ENCODE results near the gene LITAFD.

Gene LITAFD

DNA sequence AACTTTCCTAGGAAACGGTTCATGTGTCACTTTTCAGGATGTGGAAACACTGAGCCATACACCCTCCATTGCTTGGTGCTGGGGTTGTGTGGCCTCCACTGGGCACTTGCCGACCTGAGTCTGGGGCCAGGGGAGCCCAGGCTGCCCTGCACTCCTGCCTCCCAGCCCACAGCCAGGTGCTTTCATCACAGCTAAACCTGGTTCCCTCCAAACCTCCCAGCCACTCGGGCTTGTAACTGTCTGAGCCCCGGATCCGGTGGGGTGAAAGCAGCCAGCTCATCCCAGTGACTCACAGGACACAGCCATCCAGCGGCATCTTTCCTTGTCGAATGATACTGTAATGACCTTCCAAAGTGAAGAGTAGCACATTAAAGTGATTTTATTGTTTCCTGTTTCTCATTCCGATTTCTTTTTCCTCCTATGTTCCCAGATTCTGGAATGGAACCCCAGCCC, 33.2 kb upstream of the LITAFD start:
- peak; percentile 80 for ATAC-seq
- no peak for TF ChIP-seq ZC3H10 (CRISPR knock-in tag; IDR thresholded peaks at IDR 0.05)
- TF ChIP-seq, protein P1, sequence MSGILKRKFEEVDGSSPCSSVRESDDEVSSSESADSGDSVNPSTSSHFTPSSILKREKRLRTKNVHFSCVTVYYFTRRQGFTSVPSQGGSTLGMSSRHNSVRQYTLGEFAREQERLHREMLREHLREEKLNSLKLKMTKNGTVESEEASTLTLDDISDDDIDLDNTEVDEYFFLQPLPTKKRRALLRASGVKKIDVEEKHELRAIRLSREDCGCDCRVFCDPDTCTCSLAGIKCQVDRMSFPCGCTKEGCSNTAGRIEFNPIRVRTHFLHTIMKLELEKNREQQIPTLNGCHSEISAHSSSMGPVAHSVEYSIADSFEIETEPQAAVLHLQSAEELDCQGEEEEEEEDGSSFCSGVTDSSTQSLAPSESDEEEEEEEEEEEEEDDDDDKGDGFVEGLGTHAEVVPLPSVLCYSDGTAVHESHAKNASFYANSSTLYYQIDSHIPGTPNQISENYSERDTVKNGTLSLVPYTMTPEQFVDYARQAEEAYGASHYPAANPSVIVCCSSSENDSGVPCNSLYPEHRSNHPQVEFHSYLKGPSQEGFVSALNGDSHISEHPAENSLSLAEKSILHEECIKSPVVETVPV (CRISPR knock-in tag; IDR thresholded peaks at IDR 0.05): no peak
- no peak for TF ChIP-seq ZNF565 (CRISPR knock-in tag; conservative IDR thresholded peaks at IDR 0.05; ENCODE audit: low read depth)
- TF ChIP-seq GLIS3 (CRISPR knock-in tag; IDR thresholded peaks at IDR 0.05): no peak
- TF ChIP-seq ISL1 (CRISPR knock-in tag; IDR thresholded peaks at IDR 0.05): no peak

DNA sequence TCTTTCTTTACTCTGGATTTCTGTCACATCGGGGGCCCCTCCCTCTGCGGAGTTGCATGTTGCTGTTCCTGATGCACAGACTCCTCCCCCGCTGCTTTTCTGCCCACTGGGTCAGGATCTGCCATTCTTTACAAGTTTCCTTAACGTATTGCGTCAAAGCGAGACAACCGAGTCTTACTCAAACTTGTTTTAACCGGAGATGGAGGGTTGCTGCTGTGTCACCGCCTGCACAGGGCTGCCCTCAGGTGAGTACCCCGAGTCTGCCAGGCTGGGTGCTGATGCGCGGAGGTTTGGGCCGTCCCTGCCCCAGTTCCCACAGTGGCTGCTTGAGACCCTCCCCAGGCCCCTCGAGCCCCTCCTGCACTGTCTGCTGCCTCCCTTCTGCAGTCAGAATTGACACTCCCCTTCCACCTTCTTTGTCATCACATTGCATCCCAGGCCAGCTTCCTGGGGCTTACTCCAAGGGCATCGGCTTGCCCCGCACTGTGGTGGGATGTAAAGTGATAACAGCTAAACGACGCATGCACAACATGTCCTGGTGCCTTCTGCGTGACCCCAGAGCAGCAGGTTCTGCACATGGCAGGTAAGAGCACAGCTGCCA, 32.6 kb upstream of the LITAFD start:
- peak; percentile 18 for ATAC-seq
- TF ChIP-seq TCF4 (CRISPR knock-in tag; IDR thresholded peaks at IDR 0.05; ENCODE audit: borderline replicate concordance): no peak
- TF ChIP-seq RARB (CRISPR knock-in tag; IDR thresholded peaks at IDR 0.05): no peak
- no peak for TF ChIP-seq BACH2 (CRISPR knock-in tag; IDR thresholded peaks at IDR 0.05; ENCODE audit: borderline replicate concordance)
- TF ChIP-seq ESRRG (CRISPR knock-in tag; IDR thresholded peaks at IDR 0.05): no peak
- TF ChIP-seq ZNF8 (CRISPR knock-in tag; IDR thresholded peaks at IDR 0.05): no peak
- TF ChIP-seq SNAI2 (CRISPR knock-in tag; IDR thresholded peaks at IDR 0.05): no peak
- TF ChIP-seq ZFP3 (CRISPR knock-in tag; IDR thresholded peaks at IDR 0.05): no peak
- TF ChIP-seq, protein P2, sequence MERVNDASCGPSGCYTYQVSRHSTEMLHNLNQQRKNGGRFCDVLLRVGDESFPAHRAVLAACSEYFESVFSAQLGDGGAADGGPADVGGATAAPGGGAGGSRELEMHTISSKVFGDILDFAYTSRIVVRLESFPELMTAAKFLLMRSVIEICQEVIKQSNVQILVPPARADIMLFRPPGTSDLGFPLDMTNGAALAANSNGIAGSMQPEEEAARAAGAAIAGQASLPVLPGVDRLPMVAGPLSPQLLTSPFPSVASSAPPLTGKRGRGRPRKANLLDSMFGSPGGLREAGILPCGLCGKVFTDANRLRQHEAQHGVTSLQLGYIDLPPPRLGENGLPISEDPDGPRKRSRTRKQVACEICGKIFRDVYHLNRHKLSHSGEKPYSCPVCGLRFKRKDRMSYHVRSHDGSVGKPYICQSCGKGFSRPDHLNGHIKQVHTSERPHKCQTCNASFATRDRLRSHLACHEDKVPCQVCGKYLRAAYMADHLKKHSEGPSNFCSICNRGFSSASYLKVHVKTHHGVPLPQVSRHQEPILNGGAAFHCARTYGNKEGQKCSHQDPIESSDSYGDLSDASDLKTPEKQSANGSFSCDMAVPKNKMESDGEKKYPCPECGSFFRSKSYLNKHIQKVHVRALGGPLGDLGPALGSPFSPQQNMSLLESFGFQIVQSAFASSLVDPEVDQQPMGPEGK (CRISPR knock-in tag; IDR thresholded peaks at IDR 0.05; ENCODE audit: borderline replicate concordance): no peak
- no peak for TF ChIP-seq CSDC2 (CRISPR knock-in tag; IDR thresholded peaks at IDR 0.05)
- TF ChIP-seq OSR1 (CRISPR knock-in tag; IDR thresholded peaks at IDR 0.05): no peak
- TF ChIP-seq, protein P3, sequence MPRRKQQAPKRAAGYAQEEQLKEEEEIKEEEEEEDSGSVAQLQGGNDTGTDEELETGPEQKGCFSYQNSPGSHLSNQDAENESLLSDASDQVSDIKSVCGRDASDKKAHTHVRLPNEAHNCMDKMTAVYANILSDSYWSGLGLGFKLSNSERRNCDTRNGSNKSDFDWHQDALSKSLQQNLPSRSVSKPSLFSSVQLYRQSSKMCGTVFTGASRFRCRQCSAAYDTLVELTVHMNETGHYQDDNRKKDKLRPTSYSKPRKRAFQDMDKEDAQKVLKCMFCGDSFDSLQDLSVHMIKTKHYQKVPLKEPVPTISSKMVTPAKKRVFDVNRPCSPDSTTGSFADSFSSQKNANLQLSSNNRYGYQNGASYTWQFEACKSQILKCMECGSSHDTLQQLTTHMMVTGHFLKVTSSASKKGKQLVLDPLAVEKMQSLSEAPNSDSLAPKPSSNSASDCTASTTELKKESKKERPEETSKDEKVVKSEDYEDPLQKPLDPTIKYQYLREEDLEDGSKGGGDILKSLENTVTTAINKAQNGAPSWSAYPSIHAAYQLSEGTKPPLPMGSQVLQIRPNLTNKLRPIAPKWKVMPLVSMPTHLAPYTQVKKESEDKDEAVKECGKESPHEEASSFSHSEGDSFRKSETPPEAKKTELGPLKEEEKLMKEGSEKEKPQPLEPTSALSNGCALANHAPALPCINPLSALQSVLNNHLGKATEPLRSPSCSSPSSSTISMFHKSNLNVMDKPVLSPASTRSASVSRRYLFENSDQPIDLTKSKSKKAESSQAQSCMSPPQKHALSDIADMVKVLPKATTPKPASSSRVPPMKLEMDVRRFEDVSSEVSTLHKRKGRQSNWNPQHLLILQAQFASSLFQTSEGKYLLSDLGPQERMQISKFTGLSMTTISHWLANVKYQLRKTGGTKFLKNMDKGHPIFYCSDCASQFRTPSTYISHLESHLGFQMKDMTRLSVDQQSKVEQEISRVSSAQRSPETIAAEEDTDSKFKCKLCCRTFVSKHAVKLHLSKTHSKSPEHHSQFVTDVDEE (CRISPR knock-in tag; IDR thresholded peaks at IDR 0.05): no peak
- no peak for TF ChIP-seq TOX (CRISPR knock-in tag; IDR thresholded peaks at IDR 0.05; ENCODE audit: borderline replicate concordance)
- no peak for TF ChIP-seq ZNF565 (CRISPR knock-in tag; conservative IDR thresholded peaks at IDR 0.05; ENCODE audit: low read depth)
- no peak for TF ChIP-seq ISL1 (CRISPR knock-in tag; IDR thresholded peaks at IDR 0.05)
- no peak for TF ChIP-seq ZNF70 (CRISPR knock-in tag; IDR thresholded peaks at IDR 0.05)
- no peak for TF ChIP-seq ARNTL (CRISPR knock-in tag; IDR thresholded peaks at IDR 0.05; ENCODE audit: borderline replicate concordance, low read depth)
- TF ChIP-seq ZFP30 (CRISPR knock-in tag; IDR thresholded peaks at IDR 0.05): no peak
- TF ChIP-seq, protein P1 (CRISPR knock-in tag; IDR thresholded peaks at IDR 0.05): no peak

DNA sequence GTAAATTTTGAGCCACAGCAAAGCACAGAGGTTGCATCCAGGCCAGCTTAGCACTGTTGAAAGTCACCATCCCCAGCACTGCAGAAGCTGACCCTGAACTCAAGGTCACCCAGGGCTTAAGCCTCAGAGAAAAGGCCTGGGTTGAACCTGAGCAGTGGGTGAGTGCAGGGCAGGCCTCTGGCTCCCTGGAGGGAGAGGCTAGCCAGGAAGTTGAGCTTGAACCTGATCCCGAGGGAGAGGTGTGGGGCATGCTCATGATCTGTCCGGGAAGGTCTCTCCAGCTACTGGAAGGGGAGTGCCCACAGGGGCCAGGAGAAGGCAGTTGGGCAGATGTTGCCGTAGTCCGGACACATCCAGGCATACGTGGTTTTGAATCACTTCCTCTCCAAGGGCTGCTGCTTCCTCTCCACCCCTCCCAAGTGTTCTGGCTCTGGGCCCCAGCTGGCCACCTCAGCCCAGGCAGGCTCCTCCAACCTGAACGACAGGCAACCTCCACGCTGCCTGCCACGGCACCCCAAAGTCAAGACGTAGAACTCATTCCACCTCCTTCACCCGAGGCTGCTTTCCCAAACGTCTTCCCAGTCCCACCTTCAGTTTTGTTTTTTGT, 31.8 kb upstream of the LITAFD start:
- no peak for TF ChIP-seq ZFP30 (CRISPR knock-in tag; IDR thresholded peaks at IDR 0.05)
- TF ChIP-seq SNAI2 (CRISPR knock-in tag; IDR thresholded peaks at IDR 0.05): no peak
- TF ChIP-seq ZNF70 (CRISPR knock-in tag; IDR thresholded peaks at IDR 0.05): no peak
- no peak for TF ChIP-seq ESRRG (CRISPR knock-in tag; IDR thresholded peaks at IDR 0.05)
- TF ChIP-seq ARNTL (CRISPR knock-in tag; IDR thresholded peaks at IDR 0.05; ENCODE audit: borderline replicate concordance, low read depth): no peak
- no peak for TF ChIP-seq BACH2 (CRISPR knock-in tag; IDR thresholded peaks at IDR 0.05; ENCODE audit: borderline replicate concordance)
- ATAC-seq: peak; percentile 64
